Right lobe of liver (tissue), 4 donors: ENCODE results near the gene MOCOS.

Experiments used
- POLR2A ChIP-seq: fragments of 450-650 bp; IDR thresholded peaks from one replicate; pipeline ENCODE4 v1.6.1; 2017; ENCODE audit warnings: antibody characterized with exemption, mild to moderate bottlenecking
- TF ChIP-seq, protein P1 (sequence below), 4 donors: fragments of 200-600 bp in 3 of 4; fragments of 450-650 bp in 1 of 4; IDR thresholded peaks; one replicate each; pipeline versions ENCODE4 v1.5.1 to v1.8.0; 2016 to 2022; ENCODE audit warnings: antibody characterized with exemption in 4 of 4, mild to moderate bottlenecking in 2 of 4
- donor health status: DM: no; HTN: no; CAD: no.
- donor health status: DM: no; HTN: no; CAD: no.
- donor health status: DM: no; HTN: yes; CAD: no.

DNA sequence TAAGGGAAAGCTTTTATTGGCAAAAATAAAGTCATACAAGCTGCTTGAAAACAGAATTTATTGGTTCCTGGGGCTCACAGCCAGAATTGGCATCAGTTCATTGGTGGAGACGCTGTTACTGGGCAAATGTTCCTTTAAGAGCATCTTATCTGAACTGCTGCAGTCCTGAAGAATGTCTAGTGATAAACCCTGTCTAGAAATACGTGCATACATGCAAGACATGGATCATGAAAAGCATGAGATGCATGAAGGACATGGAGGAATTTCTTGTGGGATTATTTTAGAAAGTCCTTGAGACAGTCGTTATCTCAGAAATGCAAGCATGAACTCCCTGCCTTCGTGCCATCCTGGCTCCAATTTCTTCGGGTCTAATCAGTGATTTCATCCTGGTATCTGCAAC lies 77.7 kb downstream of the MOCOS start:
- TF ChIP-seq, protein P1, sequence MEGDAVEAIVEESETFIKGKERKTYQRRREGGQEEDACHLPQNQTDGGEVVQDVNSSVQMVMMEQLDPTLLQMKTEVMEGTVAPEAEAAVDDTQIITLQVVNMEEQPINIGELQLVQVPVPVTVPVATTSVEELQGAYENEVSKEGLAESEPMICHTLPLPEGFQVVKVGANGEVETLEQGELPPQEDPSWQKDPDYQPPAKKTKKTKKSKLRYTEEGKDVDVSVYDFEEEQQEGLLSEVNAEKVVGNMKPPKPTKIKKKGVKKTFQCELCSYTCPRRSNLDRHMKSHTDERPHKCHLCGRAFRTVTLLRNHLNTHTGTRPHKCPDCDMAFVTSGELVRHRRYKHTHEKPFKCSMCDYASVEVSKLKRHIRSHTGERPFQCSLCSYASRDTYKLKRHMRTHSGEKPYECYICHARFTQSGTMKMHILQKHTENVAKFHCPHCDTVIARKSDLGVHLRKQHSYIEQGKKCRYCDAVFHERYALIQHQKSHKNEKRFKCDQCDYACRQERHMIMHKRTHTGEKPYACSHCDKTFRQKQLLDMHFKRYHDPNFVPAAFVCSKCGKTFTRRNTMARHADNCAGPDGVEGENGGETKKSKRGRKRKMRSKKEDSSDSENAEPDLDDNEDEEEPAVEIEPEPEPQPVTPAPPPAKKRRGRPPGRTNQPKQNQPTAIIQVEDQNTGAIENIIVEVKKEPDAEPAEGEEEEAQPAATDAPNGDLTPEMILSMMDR (IDR thresholded peaks at IDR 0.05) = no peak
- no peak for TF ChIP-seq POLR2A
